WERI-Rb-1 (cell line): ENCODE measurements around the gene MYEOV.

ENCODE experiments used
- DNase-seq: peaks from one replicate; pipeline ENCODE4 v3.0.0-alpha.2; 2020
- H3K27ac ChIP-seq: fragments of 250-450 bp; sonication (Bioruptor Pico); 2 replicates; pipeline ENCODE4 v1.5.1; 2020; ENCODE audit warnings: mild to moderate bottlenecking, moderate library complexity
- H3K27me3 ChIP-seq: fragments of 250-450 bp; sonication (Bioruptor Pico); 2 replicates; pipeline ENCODE4 v1.5.1; 2021; ENCODE audit warnings: mild to moderate bottlenecking, low read depth, moderate library complexity; ENCODE audit not compliant: insufficient read depth, severe bottlenecking
- H3K36me3 ChIP-seq: fragments of 250-450 bp; sonication (Bioruptor Pico); 2 replicates; pipeline ENCODE4 v1.5.1; 2020; ENCODE audit warnings: mild to moderate bottlenecking, moderate library complexity
- H3K4me3 ChIP-seq: 2 replicates; pipeline ENCODE4 v1.5.1; 2011; ENCODE audit warnings: low read depth, mild to moderate bottlenecking, control low read depth, low read length
- H3K9me3 ChIP-seq: fragments of 250-450 bp; sonication (Bioruptor Pico); 2 replicates; pipeline ENCODE4 v1.5.1; 2021; ENCODE audit warnings: mild to moderate bottlenecking, moderate library complexity; ENCODE audit not compliant: severe bottlenecking
- CTCF ChIP-seq: IDR thresholded peaks from 2 replicates; pipeline ENCODE4 v1.5.1; 2011; ENCODE audit warnings: low read depth, mild to moderate bottlenecking, control low read depth, inconsistent platforms, low read length

The MYEOV gene

DNA sequence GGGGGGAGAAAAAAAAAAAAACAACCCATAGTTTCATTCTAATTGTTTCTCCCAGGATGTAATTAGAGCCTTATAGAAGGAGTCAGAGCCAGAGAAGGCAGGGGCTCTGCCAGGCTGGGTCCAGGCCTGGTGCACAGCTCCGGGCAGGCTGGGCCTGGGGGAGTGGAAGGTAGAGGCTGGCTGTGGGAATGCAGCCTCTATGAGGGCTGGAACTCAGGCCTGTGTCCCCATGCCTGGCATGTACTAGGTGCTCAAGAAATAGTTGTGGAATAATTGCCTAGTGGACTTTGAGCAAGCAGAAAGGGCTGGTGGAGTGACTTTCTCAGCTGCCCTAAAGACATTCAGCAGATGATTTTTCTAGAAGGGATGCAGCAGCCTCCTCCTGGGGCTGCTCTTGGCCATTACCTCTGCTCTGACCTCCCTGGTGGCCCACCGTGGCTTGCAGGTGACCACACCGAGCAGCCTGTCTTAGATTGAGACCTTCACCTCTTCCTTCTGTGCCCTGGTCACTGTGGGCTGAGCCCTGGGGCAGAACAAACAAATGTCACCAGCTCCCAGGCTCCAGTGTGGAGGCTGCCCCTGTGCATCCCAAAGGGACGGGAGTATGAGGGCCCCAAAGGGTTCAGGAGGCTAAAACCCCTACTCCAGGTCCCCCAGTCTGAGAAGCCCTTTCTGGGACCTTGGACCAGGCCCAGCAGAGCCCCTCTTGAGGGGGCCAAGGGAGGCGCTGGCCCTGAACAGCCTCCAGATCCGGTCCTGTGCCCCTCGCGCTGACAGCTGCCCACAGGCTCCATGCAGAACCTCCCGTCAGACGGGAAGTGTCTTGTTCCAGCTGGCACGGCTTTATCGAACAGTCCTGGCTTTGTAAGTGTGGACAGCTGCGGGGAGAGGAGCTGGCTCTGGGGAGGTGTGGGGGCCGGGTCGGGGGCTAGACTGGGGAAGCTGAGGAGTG is 18.8 kb downstream of the MYEOV start:
- no peak for DNase-seq
- no peak for TF ChIP-seq CTCF
- H3K27ac ChIP-seq = no peak overlapping the region

DNA sequence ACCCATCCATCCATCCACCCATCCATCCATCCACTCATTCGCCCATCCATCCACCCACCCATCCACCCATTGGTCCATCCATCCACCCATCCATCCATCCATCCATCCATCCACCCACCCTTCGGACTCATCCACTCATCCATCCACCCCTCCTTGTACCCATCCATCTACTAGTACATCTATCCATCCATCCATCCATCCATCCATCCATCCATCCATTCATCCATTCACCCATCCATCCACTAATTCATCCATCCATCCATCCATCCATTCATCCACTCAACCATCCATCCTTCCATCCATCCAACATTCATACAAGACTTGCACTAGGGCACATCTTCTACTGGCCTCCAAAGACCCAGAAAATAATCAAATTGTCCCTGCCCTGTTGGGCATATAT is 20.0 kb downstream of the MYEOV start:
- DNase-seq = no peak
- Histone ChIP-seq H3K27me3 (peaks cover 74% of the 10 kb centered on the region), H3K36me3 (no peaks in the 10 kb centered on the region), H3K4me3 (no peak overlapping the region), H3K9me3 (peaks cover 2% of the 10 kb centered on the region), H3K27ac (no peak overlapping the region)
- no peak for TF ChIP-seq CTCF

More for the DNA sequence above, 18.8 kb downstream of the MYEOV start:
- Histone ChIP-seq H3K9me3 (peaks cover 2% of the 10 kb centered on the region), H3K27me3 (peaks cover 78% of the 10 kb centered on the region), H3K4me3 (no peak overlapping the region), H3K36me3 (no peaks in the 10 kb centered on the region)

- no peak overlapping the region for H3K27ac ChIP-seq
- peaks cover 74% of the 10 kb centered on the region for H3K27me3 ChIP-seq
- DNase-seq = no peak
- H3K4me3 ChIP-seq = no peak overlapping the region
- TF ChIP-seq CTCF = no peak
- H3K9me3 ChIP-seq = peaks cover 2% of the 10 kb centered on the region
- H3K36me3 ChIP-seq = no peaks in the 10 kb centered on the region
Observed at GRCh38 chr11:69314555-69314954, 20.6 kb downstream of the MYEOV start.

DNA sequence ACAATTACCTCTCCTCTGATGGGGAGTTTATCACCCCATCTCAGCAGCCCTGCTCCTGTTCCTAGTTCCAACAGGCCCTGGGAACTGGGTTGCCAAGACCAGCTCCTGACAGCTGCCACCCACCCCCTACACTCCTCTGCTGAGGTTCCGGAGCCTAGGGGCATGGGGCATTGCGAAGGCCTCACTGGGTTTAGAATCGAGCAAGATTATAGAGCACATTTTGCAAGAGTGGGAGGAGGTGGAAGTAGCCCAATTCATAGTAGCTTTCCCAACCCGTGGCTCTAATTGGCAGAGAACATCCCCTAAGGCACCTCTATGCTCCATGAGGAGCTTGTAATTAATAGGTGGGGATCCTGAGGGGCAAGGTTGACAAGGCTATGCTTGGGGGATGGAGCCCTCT is 23.0 kb downstream of the MYEOV start:
- H3K27ac ChIP-seq = no peak overlapping the region
- H3K27me3 ChIP-seq = peaks cover 60% of the 10 kb centered on the region
- no peaks in the 10 kb centered on the region for H3K36me3 ChIP-seq
- H3K4me3 ChIP-seq = no peak overlapping the region
- DNase-seq = no peak
- H3K9me3 ChIP-seq = peaks cover 2% of the 10 kb centered on the region
- no peak for TF ChIP-seq CTCF

DNA sequence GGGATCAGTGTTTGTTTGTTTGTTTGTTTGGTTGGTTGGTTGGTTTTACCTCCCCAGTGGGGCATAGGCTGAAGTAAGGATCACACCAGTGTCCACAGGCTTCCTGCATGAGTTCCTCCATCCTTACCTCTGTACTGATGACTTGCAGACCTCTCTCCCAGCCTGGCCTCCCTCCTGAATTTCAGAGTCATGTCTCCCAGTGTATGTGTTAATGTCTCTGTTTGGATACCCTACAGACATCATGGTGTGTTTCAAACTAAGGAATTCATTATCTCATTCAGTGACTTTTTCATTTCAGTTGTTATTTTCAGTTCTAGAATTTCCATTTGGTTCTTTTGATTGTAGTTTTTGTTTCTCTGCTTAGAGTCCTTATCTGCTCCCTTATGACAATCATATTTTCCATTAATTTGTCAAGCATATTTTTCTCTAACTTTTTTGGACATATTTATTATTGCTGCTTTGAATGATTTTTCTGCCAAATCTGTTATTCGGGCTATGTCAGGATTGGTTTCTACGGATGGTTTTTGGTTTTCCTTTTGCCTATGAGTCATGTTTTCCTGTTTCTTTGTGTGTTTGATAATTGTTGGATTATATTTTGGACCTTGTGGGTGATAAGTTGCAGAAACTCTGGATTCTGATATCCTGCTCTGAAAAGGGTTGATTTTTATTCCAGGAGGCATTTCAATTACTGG is 23.6 kb downstream of the MYEOV start:
- H3K4me3 ChIP-seq = no peak overlapping the region
- DNase-seq = no peak
- H3K9me3 ChIP-seq = peaks cover 2% of the 10 kb centered on the region
- H3K27me3 ChIP-seq = peaks cover 54% of the 10 kb centered on the region
- no peak overlapping the region for H3K27ac ChIP-seq
- H3K36me3 ChIP-seq = no peaks in the 10 kb centered on the region
- no peak for TF ChIP-seq CTCF
